ENCODE data around the gene TENT5A.

The TENT5A gene

DNA sequence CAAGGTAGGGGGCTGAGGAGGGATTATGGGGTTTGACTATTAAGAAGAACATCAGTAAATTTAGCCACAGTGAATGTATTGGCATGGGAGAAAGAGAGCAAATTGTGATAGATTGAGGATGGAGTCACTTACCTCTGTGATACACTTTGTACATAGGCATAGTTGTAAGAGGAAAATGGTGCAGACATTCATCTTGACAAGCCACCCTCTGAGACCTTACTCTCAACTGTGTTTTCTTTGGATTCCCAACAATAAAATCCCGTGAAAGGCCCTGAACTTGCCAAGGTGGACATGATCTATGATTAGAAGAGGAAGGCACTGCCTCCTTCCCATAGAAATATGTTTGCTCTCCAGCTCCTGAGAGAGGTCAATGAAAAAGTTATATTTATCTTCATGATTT, 18.6 kb upstream of the TENT5A start:
- no peak for DNase-seq (ENCODE audit: low spot score)

DNA sequence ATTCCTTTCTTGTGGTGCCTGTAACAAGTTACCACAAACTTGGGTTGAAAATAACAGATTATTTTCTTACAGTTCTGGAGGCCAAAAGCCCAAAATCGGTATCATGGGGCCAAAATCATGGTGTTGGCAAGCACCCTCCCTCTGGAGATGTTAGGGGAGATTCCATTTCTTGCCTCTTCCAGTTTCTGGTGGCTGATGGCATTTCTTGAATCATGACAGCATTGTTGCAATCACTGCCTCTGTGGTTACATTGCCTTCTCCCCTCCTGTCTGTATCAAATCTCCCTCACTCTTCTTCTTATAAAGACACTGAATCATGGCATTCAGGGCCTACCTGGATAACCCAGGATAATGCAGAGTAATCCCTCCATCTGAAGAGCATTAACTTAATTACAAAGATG, 17.9 kb upstream of the TENT5A start:
- DNase-seq (ENCODE audit: low spot score), result no peak

DNA sequence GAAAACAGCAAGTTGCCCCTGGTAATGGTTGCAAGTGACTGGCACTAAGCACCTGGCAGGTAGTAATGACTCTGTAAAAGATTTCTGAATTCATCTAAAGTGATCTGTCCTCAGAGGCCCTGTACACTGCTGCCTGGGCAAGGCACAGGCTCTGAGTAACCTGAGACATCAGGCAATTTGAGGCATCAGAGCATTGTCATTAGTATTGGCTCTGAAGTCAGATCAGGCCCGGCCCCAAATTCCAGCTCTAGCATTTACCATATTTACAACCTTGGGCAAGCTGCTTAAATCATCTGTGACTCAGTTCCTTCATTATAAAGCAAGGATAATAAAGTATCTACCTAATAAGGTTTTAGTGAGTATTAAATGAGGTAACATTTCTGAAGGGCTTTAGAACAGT, 17.3 kb upstream of the TENT5A start:
- no peak for DNase-seq (ENCODE audit: low spot score)

DNA sequence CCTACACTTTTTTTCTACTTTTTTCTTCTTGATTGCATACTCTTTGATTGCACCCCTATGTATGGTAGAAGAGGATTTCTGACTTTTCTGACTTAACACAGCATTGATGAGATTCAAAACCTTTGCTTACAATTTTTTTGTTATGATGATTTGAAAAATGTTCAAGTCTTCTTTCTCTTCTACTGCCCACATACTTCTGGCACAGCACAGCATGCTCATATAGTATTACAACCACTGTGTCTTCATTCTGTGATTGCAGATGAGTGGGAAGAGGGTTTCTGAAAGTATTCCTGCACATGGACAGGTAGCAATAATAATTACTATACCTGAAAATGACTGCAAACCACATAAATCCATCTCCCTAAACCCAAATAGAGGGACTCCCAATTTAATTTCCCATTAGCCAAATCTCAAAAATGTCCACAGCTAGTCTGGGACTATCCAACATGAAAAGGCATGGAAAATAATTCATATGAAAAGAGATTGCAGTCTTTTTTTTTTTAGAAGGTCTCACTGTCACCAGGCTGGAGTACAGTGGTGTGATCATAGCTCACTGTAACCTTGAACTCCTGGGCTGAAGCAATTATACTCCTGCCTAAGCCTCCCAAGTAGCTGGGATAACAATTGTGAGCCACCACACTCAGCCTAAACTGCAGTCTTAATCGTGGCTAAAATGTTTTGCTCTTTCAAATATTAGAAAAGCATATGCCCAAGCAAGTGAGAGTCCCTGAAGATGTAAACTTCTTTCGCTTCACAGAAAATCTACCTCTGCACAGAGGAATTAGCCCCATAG, 15.9 kb upstream of the TENT5A start:
- DNase-seq (ENCODE audit: low spot score), result no peak

DNA sequence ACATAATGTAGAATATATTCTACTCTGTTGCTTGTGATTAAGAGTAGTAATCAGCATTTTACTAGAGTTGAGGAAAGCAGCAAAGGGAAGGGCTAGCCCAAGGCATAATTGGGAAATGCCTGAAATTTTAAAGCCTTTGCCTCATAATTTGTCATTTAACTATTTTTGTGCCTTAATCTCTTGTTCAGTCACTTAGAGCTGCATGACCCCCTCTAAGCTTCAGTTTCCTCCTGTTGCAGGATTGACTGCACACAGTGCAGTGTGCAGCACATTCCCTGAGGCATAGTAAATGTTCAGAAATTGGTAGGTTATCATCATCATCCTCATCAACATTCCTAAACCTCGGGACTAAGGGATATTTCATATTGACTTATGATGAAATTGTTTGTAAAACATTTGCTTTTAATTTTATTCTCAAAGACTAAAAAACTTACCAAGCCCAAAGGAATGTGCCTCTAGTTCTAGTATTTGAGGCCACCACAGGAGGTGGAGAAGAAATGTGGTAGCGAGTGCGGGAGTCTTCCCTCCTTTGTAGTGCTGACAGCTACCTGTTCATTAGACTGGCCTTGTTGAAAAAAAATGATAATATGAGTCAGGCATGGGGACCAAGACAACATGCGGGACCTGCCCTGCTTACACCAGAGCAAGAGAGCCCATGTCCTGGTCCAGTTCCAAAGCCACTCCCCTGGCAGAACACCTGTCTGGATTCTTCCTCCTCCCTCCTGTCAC, 14.8 kb upstream of the TENT5A start:
- no peak for DNase-seq (ENCODE audit: low spot score)

- no peak for DNase-seq (ENCODE audit: low spot score)
These were observed 14.1 kb upstream of the TENT5A start for GRCh38 chr6:81766482-81767069.

- DNase-seq (ENCODE audit: low spot score), result no peak
These were observed 12.1 kb upstream of the TENT5A start for GRCh38 chr6:81764531-81764930.

GRCh38 chr6:81763968-81764367, 11.5 kb upstream of the TENT5A start:
- DNase-seq (ENCODE audit: low spot score), result no peak

DNA sequence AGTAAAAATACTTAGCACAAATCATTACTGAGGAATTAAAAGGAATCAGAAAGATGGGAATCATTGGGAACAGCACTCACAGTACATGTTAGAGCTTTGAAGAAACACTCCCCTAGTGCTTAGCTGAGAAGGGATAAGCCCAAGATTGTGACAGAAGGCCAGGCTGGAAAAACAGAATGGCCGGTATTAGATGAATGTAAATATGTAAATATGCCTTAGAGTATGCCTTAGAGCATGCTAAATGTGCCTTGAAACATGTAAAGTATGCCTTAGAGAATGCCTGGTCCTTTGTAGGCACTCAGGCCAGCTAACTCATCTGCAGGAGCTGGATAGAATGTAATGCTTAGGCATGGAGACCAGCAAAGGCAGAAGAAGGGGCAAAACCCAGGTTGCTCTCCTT, 10.6 kb upstream of the TENT5A start:
- DNase-seq (ENCODE audit: low spot score), result no peak

DNA sequence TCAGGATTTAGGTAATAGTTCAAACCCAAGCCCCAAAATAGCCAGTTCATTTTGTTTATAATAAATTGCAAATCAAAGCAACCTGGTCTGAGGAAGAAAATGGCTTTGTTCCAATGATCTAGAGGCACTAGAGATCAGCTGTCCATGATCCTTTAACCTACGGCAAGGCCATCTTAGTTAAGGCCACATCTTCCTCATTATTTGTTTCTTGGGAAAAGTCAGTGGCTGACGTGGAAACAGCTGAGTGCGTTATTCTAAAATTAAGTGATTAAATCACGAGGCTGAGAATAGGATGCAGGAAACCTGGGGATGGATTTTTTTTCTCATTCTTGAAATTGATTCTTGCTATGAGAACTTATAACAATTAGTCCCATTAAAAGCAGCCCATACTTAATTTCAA, 10.1 kb upstream of the TENT5A start:
- no peak for DNase-seq (ENCODE audit: low spot score)

GRCh38 chr6:81762132-81762531, 9.7 kb upstream of the TENT5A start:
- DNase-seq (ENCODE audit: low spot score), result no peak

DNA sequence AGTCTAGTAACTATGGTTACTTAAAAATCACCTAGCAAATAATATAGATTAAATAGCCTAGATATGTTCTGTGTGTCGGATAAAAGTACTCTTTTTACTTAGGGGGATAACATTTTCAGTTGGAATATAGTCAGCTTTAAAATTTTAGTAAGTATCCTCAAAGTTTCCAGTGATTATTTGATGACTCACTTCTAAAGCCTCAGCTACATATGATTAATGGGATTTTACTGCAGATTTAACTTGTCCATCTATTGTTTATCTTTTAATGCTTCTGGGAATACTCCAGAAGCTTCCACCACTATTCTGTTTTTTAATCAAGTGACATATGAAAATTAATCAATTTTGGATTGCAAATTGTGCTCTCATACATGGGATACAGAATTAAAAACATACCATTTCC, 8.7 kb upstream of the TENT5A start:
- DNase-seq (ENCODE audit: low spot score), result no peak

GRCh38 chr6:81759782-81760181, 7.3 kb upstream of the TENT5A start:
- no peak for DNase-seq (ENCODE audit: low spot score)

DNA sequence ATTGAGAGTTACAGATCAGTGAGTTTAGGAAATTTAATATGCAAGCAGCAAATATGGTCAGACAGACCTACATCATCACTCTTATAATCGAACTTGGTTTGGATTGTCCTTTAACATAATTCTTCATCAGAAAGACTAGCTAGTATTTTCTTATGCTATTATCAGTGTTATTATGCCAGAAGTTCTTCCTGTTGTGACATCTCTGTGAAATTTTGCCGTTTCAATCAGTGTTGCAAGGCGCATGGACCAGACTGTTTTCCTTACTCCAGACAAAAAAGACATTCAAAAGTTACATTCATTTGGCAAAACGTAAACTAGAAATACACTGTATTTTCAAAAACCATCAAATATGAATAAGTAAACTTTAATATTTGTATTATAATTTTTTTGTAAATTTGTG, 5.7 kb upstream of the TENT5A start:
- no peak for DNase-seq (ENCODE audit: low spot score)

- no peak for DNase-seq (ENCODE audit: low spot score)
These were observed 4.2 kb upstream of the TENT5A start for GRCh38 chr6:81756690-81757089.

- DNase-seq (ENCODE audit: low spot score), result no peak
These were observed 3.1 kb upstream of the TENT5A start for GRCh38 chr6:81755551-81755950.

GRCh38 chr6:81754906-81755305, 2.4 kb upstream of the TENT5A start:
- DNase-seq (ENCODE audit: low spot score), result no peak

DNA sequence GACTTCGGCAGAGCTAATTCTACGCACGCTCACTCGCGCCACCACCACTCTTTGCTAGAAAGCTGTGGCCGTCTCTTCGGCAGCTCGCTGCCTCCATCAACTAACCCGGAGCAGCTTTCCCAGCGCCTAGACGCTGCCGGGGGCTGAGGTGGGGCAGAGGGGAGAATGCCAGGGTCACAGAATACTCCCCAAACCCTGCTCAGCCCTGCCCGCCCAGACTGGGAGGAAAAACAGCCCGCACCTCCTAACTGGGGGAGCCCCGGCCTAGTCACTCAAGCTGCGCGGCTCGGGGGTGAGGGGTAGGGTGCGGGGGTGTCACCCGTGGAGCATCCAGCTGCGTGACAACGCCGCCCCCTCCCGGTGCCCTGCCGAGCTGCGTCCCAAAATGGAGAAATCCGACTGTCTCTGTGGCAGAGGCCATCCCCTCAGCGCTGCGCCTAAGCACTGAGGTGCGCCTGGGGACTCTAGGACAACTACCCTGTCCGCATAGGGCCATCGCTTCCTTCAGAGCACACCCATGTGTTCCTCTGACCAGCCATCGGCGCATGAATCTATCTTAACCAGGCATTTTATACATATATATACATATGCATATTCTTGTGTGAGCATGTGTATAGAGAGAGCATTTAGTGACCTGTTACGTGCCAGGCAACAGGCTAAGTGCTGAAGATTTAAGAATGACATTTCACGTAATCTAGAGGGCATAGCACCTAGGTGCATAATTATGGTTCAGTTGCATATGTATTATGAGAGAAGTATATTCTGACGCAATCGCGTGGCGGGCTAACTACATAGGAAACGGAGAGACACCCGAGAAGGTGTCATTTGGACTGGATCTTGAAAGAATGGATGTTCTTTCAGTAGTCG, 1.5 kb upstream of the TENT5A start:
- DNase-seq (ENCODE audit: low spot score), result peak; percentile 83

- DNase-seq (ENCODE audit: low spot score), result peak; percentile 88
These were observed 635 bp upstream of the TENT5A start for GRCh38 chr6:81752921-81753710.

GRCh38 chr6:81751388-81752083, 945 bp downstream of the TENT5A start:
- peak; percentile 71 for DNase-seq (ENCODE audit: low spot score)
